Muscle layer of colon (tissue), 2 donors: ENCODE results near the gene FMN2.

ENCODE experiments used
- H3K27ac ChIP-seq: one replicate; pipeline ENCODE4 v1.7.0; 2013; ENCODE audit warnings: low read depth, mild to moderate bottlenecking, low read length, moderate library complexity
- H3K27me3 ChIP-seq, 2 donors: one replicate each; pipeline ENCODE4 v1.7.0; 2013; ENCODE audit warnings: low read length in 2 of 2, mild to moderate bottlenecking in 2 of 2; ENCODE audit not compliant: insufficient read depth in 2 of 2, control insufficient read depth in 1 of 2
- H3K36me3 ChIP-seq: one replicate; pipeline ENCODE4 v1.7.0; 2013; ENCODE audit warnings: mild to moderate bottlenecking, low read length; ENCODE audit not compliant: insufficient read depth
- H3K4me1 ChIP-seq: one replicate; pipeline ENCODE4 v1.7.0; 2013; ENCODE audit warnings: mild to moderate bottlenecking, low read length; ENCODE audit not compliant: insufficient read depth
- H3K4me3 ChIP-seq, 2 donors: one replicate each; pipeline ENCODE4 v1.7.0; 2013; ENCODE audit warnings: low read length in 2 of 2, low read depth in 1 of 2, mild to moderate bottlenecking in 1 of 2, moderate library complexity in 1 of 2
- H3K9ac ChIP-seq: one replicate; pipeline ENCODE4 v1.7.0; 2013; ENCODE audit warnings: low read length
- H3K9me3 ChIP-seq: one replicate; pipeline ENCODE4 v1.7.0; 2013; ENCODE audit warnings: mild to moderate bottlenecking, low read length
- donor health status: abdominal sarcoma.
- donor health status: Adenocarcinoma of cecum.

Gene FMN2

DNA sequence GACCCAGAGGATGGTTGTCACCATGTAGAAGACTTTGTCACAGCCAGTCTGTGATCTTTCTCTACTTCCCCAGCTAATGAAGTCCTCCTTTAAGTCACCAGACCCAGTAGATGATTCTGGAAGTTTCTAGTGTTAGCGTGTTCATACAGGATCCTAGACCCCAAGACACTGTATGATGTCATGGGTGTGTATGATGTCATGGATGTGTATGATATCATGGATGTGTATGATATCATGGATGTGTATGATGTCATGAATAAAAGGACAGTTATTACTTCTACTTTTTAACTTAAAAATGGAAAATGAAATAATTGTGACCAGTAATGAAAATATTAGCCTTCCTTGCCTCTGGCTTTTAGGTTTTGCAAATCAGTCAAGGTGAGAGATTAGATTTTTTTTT lies 260.0 kb downstream of the FMN2 start:
- Histone ChIP-seq H3K27ac (no peak overlapping the region), H3K9me3 (no peaks in the 10 kb centered on the region), H3K36me3 (no peaks in the 10 kb centered on the region), H3K4me3 (no peak overlapping the region), H3K4me1 (peaks cover 26% of the 10 kb centered on the region), H3K9ac (no peak overlapping the region), H3K27me3 (no peaks in the 10 kb centered on the region)

- Histone ChIP-seq H3K9me3 (no peaks in the 10 kb centered on the region), H3K4me1 (peaks cover 26% of the 10 kb centered on the region), H3K27ac (peak overlapping the region; percentile 49), H3K27me3 (no peaks in the 10 kb centered on the region), H3K36me3 (no peaks in the 10 kb centered on the region), H3K9ac (no peak overlapping the region), H3K4me3 (no peak overlapping the region)
Measured at GRCh38 chr1:240352769-240353168, 261.1 kb downstream of the FMN2 start.

DNA sequence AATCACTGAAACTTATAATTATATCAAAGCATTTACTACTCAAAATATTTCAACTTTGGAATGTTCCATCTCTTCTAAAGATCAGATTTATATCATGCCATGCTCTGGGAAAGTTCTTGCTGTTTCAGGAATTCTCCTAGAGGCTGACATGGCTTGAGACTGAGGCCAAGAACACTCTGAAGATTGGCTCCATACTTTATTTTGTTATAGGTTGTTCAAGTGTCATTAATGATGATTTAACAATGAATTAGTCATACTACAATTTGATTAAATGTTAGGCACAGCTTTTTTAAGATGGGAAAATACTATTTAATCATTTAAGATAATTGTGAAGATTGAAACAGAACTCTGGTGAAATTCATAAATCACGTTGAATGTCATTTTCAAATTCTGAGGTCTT lies 264.9 kb downstream of the FMN2 start:
- no peaks in the 10 kb centered on the region for H3K27me3 ChIP-seq
- no peaks in the 10 kb centered on the region for H3K9me3 ChIP-seq
- H3K4me1 ChIP-seq, result peaks cover 15% of the 10 kb centered on the region
- H3K4me3 ChIP-seq, result no peak overlapping the region
- H3K36me3 ChIP-seq, result no peaks in the 10 kb centered on the region
- H3K27ac ChIP-seq, result no peak overlapping the region
- H3K9ac ChIP-seq, result no peak overlapping the region

DNA sequence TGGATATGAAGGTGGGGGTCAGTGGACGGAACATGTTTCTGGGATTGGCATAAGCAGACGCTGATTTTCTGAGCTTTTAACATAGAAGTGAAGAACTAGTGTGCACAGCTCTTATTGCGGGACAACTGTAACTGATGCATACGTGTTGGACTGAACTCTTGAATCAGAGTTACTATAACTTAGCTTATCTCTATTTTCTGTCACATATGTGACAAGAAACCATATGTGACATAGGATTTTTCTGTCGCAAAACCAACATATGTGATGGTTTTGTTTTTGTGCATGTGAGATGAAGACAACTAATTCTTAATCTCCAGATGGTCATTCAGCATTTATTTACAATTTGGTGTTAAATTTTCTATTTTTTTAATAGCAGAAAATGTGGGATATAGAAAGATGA lies 270.4 kb downstream of the FMN2 start:
- Histone ChIP-seq H3K27me3 (no peaks in the 10 kb centered on the region), H3K9ac (no peak overlapping the region), H3K9me3 (no peaks in the 10 kb centered on the region), H3K4me3 (no peak overlapping the region), H3K27ac (no peak overlapping the region), H3K36me3 (no peaks in the 10 kb centered on the region), H3K4me1 (no peaks in the 10 kb centered on the region)

DNA sequence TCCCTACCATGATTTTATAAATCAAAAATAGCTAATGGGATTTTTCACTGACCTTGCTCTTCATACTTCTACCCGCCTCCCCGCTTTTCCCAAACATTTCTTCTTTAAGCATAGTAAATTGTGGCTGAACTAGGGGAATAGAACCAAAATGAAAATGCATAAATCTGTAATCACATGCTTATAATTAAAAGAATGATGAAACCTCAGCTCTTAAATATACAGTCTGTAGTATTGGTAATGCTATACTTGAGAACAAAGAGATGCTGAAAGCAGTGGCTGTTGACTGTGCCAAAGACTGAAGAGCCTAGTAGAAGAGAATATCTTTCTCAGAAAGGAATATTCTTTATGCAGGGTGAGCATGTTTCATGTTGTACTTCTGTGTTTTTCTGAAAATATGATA lies 271.1 kb downstream of the FMN2 start:
- no peak overlapping the region for H3K27ac ChIP-seq

DNA sequence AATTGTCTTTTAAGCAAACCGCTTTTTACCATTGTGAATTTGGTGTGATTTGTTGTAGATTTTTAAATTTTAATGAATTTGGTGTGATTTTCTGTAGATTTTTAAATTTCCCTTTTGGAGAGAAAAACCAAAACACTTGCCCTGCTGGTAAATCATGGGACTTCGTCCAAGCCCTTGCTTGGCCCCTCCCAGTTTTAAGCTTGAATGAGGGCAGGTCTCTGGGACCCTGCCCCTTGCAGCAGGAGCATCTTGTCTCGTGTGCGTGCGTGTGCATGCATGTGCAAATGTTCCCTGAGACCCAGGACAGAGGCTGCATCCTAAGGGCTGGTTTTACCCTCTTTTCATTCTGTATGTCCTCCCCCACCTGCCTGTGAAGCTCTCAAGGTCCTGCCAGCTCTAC lies 271.6 kb downstream of the FMN2 start:
- no peak overlapping the region for H3K4me3 ChIP-seq
- no peaks in the 10 kb centered on the region for H3K36me3 ChIP-seq
- no peak overlapping the region for H3K9ac ChIP-seq
- no peak overlapping the region for H3K27ac ChIP-seq
- no peaks in the 10 kb centered on the region for H3K27me3 ChIP-seq
- no peaks in the 10 kb centered on the region for H3K9me3 ChIP-seq
- no peaks in the 10 kb centered on the region for H3K4me1 ChIP-seq

More for the DNA sequence above, 271.1 kb downstream of the FMN2 start:
- Histone ChIP-seq H3K9ac (no peak overlapping the region), H3K4me1 (no peaks in the 10 kb centered on the region), H3K36me3 (no peaks in the 10 kb centered on the region), H3K9me3 (no peaks in the 10 kb centered on the region), H3K4me3 (no peak overlapping the region), H3K27me3 (no peaks in the 10 kb centered on the region)

- Histone ChIP-seq H3K36me3 (no peaks in the 10 kb centered on the region), H3K4me1 (no peaks in the 10 kb centered on the region), H3K9ac (no peak overlapping the region), H3K27ac (no peak overlapping the region), H3K9me3 (no peaks in the 10 kb centered on the region), H3K4me3 (no peak overlapping the region), H3K27me3 (no peaks in the 10 kb centered on the region)
Measured at GRCh38 chr1:240363914-240364313, 272.2 kb downstream of the FMN2 start.

- H3K4me3 ChIP-seq, result no peak overlapping the region
- no peak overlapping the region for H3K27ac ChIP-seq
- no peaks in the 10 kb centered on the region for H3K36me3 ChIP-seq
- H3K9ac ChIP-seq, result no peak overlapping the region
- H3K27me3 ChIP-seq, result no peaks in the 10 kb centered on the region
- H3K4me1 ChIP-seq, result no peaks in the 10 kb centered on the region
- H3K9me3 ChIP-seq, result no peaks in the 10 kb centered on the region
Measured at GRCh38 chr1:240366636-240367035, 275.0 kb downstream of the FMN2 start.

DNA sequence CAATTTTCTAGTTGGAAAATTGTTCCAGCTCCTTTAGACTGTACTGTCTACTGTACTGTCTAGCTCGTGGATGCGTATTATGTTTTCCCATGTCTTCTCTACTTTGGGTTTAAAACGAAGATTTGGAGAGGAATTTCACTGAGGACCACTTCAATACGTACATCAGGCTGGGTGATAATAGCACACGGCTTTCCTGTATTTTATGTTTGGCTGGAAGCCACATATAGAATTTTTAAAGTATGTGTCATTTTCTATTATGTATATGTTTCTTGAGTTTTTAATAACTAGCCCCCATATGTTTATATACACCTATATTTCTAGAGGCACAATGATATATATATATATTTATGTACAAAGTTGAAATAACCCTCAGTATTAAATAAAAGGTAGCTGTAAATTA lies 293.9 kb downstream of the FMN2 start:
- H3K4me1 ChIP-seq, result peaks cover 2% of the 10 kb centered on the region
- no peaks in the 10 kb centered on the region for H3K9me3 ChIP-seq
- H3K27me3 ChIP-seq, result no peaks in the 10 kb centered on the region
- no peaks in the 10 kb centered on the region for H3K36me3 ChIP-seq
- H3K27ac ChIP-seq, result no peak overlapping the region
- H3K9ac ChIP-seq, result no peak overlapping the region
- H3K4me3 ChIP-seq, result no peak overlapping the region

- Histone ChIP-seq H3K9me3 (no peaks in the 10 kb centered on the region), H3K4me3 (no peak overlapping the region), H3K9ac (no peak overlapping the region), H3K36me3 (no peaks in the 10 kb centered on the region), H3K4me1 (peaks cover 6% of the 10 kb centered on the region), H3K27me3 (no peaks in the 10 kb centered on the region), H3K27ac (no peak overlapping the region)
Measured at GRCh38 chr1:240385985-240386978, 294.6 kb downstream of the FMN2 start.

GRCh38 chr1:240387051-240387450 lies 295.4 kb downstream of the FMN2 start:
- no peak overlapping the region for H3K4me3 ChIP-seq
- no peak overlapping the region for H3K9ac ChIP-seq
- no peaks in the 10 kb centered on the region for H3K27me3 ChIP-seq
- H3K27ac ChIP-seq, result no peak overlapping the region
- H3K9me3 ChIP-seq, result no peaks in the 10 kb centered on the region
- peaks cover 6% of the 10 kb centered on the region for H3K4me1 ChIP-seq
- no peaks in the 10 kb centered on the region for H3K36me3 ChIP-seq
